Sciatic nerve (tissue), 2 donors: ENCODE data around the gene MEIS2. TPM values are rescaled to one million over a fixed set of nuclear protein-coding genes. Genes with fewer than 3 reads are reported as not detected.

Experiments used
- ATAC-seq: fragments of 200-7000 bp; cut with Tn5 transposase; one replicate; pipeline ENCODE4 v1.9.1; 2020; ENCODE audit warnings: mild to moderate bottlenecking, moderate library complexity
- DNase-seq: peaks from one replicate; pipeline ENCODE4 v3.0.0-alpha.2; 2020; ENCODE audit warnings: low spot score
- intact Hi-C: fragments of 100-400 bp; cut with DNase I; formaldehyde crosslinking; loops from one replicate; pipeline ENCODE4 v1.14.2; 2022
- total RNA-seq: library from RNA; stranded (reverse); fragmentation: NEBNext Ultra II Directional; extraction: Animal tissue kit (Norgen Biotek cat#: 25700); gene quantifications from one replicate; pipeline ENCODE4 v1.2.1, GENCODE V29; 2021
- donor health status: DM: no; HTN: no; CAD: no.
- donor health status: DM: no; HTN: no; CAD: no.

MEIS2 gene
- total RNA-seq, 1 donor from 2014 or later: 22.0 TPM

DNA sequence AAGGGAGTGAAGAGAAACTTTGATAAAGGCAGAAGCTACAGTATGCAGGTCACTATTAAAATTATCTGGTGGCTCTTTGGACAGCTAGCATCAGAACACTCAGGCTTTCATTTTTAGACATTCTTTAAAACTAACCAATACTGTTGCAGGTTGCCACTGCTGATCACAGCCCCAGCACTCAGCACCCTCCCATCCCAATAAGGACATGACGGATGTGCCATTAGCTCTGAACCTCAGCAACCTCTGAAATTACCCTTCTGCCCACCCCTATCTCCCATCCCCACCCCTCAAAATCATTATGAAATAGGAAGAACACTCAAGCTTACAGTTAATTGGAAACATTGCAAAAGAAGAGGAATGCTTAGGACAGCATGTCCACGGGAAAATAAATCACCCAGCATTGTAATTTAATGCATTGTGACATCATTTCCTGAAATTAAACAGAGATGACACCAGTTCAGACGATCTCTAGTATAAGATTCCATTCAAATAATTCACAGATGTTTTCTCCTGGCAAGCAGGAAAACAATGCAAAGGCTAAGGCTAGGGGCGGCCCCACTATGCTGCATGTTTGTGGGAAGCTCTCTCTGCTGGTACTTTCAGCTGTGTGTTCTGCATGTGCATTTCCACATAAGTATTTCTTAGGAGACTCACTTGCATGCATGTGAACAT is 71.6 kb downstream of the MEIS2 start:
- DNase-seq (no peak), ATAC-seq (no peak)
- intact Hi-C loops: no loop called here

DNA sequence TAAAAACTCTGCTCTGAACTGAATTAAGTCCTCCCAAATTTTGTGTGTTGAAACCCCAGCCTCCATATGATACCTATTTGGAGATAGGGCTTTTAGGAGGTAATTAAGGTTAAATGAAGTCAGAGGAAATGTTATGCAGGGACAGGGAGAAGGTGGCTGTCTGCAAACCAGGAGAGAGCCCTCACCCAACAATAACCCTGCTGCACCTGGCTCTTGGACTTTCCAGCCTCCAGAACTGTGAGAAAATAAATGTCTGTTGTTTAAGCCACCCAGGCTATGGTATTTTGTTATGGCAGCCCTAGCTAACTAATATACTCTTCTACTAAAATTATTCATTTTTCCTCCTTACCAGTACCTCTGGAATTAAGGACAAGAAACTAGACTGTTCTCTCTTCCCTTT is 79.5 kb downstream of the MEIS2 start:
- intact Hi-C loops: no loop called here
- DNase-seq: no peak
- no peak for ATAC-seq

DNA sequence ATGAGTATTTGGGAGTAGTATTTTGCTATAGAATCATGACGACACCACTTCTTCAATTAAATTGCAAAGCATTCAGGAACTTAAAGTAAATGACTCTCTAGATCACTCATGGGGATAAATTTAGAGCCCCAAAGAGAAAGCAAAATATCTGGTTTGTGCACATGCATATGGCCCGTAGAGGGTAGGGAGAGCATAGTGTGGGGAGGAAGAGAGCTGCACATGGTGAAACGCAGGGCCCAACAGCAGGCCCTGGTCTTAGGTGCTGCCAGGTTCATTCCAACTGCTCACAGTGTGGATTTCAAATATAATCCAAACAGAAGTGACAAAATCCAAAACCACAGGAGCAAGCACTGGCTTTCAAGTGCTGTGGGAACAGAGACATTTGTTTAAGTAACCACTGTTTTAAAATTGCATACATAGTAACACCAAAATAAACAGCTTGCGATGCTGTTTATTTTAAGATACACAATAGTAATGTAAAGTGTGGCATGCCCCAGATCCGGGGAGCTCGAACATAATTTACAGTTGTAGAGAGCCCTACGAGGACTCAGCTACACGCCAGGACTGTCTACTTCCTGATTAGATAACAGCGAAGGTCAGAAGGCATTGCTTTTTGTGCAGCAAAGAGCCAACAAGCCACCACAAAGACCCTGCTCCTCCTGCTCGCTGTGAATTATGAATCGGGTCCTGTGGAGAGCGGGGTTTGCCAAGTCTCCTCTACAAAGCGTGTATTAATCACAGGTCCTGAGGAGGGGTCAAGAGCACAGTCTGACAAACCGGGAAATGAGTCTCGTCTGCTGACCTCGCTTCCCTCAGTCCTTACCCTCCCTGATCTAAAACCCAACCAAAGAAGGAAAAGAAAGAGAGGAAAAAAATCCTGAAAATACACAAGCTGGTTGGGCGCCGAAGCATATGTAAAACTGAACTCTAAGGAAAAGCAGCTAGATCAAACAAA is 80.6 kb downstream of the MEIS2 start:
- ATAC-seq: no peak
- DNase-seq: no peak
- intact Hi-C loops: no loop called here

DNA sequence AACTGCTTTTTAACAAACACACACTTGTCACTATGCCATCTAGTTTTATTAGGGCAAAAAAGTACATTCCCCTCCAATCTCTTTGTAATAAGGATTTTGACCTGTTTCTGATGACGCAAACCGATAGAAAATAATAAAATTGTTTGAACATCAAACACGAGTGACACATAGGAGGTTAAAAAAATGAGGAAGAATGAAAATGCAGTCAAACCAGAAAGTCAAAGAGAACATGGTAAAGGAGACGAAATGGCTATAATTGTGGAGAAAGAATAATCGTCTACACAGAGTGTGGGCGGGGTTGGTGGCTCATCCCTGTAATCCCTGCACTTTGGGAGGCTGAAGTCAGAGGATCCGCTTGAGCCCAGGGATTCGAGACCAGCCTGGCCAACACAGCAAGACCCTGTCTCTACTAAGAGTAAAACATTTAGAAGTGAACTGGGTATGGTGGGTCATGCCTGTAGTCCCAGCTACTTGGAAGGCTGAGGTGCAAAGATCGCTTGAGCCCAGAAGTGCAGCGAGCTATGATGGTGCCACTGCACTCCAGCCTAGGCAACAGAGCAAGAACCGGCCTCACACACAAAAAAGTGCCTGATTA is 83.2 kb downstream of the MEIS2 start:
- intact Hi-C loops: no loop called here
- no peak for ATAC-seq

DNA sequence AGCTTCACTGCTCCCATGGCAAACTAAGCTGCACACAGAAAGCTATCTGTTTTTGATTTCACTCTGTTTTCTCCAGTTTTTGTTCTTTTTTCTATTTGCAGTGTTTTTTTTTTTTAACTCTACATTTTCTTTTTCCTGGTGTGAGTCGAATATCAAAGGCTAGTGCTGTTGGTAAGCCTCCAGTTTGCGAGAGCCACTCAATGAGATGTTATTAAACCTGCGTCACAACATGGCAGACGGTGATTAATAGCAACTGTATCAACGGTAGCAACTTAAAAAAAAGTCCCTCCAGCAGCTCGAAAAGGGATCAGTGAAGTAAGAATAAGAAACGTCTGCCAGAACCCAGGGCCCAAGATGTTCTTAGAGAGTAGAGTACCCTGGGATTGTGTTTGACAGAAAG is 84.1 kb downstream of the MEIS2 start:
- ATAC-seq (peak; percentile 78), DNase-seq (no peak)
- intact Hi-C loops: no loop called here

More for the DNA sequence above, 83.2 kb downstream of the MEIS2 start:
- DNase-seq: no peak

DNA sequence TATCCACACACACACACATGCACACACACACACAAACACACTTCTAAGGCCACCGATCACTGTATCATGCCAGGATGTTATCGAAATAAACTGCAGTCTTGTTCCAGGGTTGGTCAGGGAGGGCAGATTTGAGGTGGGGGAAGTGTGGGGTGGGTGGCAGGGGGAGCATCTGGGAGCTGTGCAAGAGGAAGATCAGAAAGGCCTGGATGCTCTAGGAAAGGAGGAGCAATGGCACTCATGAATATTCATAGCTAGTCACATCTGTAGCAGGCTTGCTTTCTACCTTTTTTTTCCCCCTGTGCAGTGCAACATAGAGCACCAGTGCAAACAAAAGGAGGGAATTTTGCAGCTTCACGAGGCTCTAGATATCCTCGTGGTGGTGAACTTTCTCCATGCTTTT is 84.9 kb downstream of the MEIS2 start:
- DNase-seq: no peak
- intact Hi-C loops: no loop called here
- ATAC-seq: peak; percentile 38

DNA sequence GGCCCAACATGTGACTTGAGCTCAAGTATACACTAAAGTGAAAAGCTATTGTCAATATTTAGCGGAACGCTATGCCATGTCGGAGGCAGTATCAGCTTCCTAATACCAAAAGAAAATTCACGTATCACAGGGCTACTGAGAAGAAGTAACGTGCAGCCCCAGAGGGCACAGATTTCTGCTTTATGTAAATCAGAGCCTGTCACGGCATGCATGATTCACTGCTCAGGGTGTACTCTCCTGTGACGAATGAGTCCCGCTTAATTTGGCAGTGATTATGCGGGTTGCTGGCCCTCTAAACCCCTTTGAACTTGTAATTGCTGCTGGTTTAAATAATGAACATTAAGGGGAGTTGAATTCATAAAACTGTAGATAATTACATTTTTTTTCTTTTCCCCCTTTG is 85.3 kb downstream of the MEIS2 start:
- DNase-seq (no peak), ATAC-seq (no peak)
- intact Hi-C loops: no loop called here

DNA sequence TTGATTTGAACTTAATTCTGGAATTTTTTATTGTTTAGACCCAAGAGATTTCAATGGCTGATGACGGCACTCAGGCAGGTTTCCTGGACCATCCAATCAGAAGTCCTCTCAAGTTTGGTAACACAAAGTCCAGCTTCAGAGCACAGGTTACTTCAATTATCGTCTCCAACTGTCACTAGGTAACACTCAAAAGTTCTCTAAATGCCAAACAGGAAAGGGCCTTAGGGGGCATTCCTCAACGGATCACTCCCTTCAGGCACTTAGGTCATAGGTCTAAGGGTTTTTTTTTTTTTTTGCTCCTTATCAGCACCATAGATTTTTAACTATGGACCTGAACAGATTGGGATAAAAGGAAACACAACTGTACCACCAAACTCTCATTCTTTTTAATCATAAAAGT is 85.8 kb downstream of the MEIS2 start:
- no peak for ATAC-seq
- intact Hi-C loops: no loop called here
- DNase-seq: no peak

DNA sequence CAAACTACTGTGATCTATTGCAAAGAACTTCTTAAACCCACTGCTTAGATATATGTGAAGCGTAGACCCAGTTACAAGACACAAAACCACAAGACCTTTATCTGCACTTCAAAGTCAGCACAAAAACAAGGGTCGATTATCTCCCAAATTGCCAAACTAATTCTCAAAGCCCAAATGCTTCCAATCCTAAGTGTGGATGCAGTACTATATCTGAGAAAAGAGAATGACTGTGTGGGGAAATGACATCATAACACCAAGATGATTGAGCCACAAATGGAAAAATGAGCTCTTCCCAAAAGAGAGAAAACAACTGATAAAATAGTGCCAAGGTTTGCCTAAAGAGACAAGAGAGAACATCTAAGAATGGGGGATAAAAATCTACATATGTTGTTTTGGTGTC is 86.2 kb downstream of the MEIS2 start:
- ATAC-seq (no peak), DNase-seq (no peak)
- intact Hi-C loops: no loop called here

DNA sequence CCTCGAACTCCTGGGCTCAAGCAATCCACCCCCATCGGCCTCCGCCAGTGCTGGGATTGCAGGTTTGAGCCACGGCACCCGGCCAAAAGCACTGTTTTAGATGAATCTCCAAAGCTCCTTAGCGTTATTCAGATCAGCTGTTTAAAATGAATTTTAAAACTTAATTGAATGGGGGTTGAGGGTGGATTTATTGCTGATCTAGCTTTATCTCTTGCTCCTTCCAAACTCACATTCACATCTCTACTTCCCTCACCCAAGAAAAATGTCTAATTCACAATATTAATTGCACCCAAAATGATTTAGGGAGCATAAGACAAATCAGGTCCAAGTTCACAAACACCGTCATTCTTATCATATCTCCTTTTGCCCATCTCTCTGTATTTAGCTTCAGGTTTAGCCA is 89.8 kb downstream of the MEIS2 start:
- ATAC-seq: no peak
- intact Hi-C loops: no loop called here
- DNase-seq: no peak

DNA sequence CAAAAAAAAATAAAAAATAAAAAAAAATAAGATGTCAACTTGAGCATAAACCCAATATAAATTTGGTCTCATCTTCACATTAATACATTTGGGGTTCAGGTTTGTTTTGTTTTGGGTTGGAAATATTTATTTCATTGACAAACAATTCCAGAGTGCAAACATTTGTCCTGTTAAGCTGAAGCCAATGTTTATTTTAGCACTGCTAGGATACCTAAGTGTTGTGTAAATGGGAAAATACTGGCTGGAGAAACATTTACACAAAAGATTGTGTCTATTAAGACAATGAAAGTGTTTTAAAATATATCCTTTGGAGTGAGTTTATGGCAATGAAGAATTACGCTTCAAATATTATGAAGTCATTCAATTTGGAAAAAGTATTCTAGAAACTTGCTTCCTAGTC is 91.1 kb downstream of the MEIS2 start:
- no peak for ATAC-seq
- no peak for DNase-seq
- intact Hi-C loops: loop anchor here (5.0 kb wide), 1 partner anchor 1518 kb away; no protein-coding TSS in a partner anchor

DNA sequence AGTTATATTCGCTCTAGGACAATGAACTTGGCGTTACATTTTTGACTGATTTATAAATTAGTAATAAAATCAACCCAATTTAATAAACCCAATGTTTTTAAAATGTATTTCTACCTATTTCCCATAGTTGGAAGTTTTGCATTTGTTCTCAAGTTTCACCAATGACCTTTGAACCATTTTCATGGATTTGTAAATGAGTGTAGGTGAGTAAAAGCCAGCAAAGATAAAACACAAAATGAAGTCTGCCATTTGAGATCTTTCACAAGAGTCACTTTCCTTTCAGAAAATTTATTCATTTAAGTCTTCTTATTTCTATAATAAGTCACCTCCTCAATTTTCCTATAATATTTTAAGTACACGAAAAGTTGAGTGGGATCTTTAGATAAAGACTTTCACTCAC is 92.1 kb downstream of the MEIS2 start:
- intact Hi-C loops: loop anchor here (5.0 kb wide), 1 partner anchor 1519 kb away; no protein-coding TSS in a partner anchor
- ATAC-seq: no peak
- no peak for DNase-seq

DNA sequence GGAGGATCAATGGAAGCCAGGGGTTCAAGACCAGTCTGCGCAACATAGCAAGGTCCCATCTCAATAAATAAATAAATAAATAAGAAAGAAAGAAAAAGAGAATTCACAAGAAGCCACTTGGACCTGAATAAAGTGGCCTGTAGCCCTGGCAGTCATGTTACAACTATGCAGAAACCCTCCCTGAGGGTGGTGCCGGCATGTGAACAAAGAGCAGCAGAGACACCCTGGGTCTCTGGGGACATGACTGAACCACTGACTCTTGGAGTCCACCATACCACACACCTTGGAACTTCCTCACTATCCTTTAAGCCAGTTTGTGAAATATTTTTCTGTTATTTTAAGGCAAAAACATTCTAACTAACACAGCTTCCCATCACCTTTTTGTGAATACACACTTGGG is 93.0 kb downstream of the MEIS2 start:
- DNase-seq: no peak
- intact Hi-C loops: loop anchor here (5.0 kb wide), 1 partner anchor 1520 kb away; no protein-coding TSS in a partner anchor
- no peak for ATAC-seq

DNA sequence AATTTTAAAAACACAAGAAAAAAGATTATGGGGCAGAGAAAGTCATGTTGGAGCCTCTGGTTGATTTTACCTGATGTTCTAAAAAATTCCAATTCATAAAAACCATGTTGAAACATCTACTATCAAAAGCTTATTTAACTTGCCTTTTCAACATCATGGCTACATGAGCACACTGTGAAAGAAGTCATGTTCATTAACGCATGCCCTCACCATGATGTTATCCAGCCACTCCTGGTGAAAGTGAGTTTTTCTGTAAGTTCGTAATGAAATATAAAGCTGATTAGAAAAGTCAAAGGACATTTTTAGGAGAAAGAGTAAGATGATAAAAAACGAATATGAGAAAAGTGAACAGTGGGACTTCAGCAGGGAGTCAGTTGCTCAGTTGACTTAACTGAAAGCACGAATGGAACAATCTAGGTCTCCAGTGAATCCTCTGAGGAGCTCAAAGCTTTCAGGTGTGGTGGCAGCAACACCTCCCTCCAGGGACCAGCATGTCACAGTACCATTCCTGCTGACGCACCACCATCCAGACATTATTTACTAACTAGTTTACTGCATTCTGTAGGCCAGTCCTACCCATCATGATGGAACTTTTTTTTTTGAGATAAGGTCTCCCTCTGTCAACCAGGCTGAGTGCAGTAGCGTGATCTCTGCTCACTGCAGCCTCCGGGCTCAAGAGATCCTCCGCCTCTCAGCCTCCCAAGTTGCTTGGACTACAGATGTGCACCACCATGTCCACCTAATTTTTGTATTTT is 95.2 kb downstream of the MEIS2 start:
- intact Hi-C loops: loop anchor here (5.0 kb wide), 1 partner anchor 1522 kb away; no protein-coding TSS in a partner anchor
- ATAC-seq (no peak), DNase-seq (no peak)

DNA sequence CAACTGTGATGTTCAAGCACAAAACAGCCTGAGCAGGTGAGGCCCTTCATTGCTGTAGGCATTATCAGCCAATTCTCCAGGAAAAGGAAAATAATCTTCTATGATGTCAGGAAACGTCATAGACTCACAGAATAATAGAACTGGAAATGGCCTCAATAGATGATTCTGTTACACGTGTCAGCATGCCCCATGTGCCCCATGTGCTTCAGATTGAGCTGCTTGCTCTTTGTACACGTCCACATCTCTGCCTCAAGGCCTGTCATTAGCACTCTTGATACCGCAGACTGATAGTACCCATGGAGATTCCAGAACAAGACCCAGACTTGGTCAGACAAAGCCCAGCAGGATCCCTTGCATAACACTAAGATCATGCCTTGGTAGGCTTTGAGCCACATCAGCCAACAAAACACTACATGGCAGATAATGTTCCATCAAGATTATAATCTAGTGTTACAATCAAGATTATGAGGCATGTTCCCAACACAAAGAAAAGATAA is 95.9 kb downstream of the MEIS2 start:
- intact Hi-C loops: no loop called here
- ATAC-seq: no peak
- DNase-seq: no peak

DNA sequence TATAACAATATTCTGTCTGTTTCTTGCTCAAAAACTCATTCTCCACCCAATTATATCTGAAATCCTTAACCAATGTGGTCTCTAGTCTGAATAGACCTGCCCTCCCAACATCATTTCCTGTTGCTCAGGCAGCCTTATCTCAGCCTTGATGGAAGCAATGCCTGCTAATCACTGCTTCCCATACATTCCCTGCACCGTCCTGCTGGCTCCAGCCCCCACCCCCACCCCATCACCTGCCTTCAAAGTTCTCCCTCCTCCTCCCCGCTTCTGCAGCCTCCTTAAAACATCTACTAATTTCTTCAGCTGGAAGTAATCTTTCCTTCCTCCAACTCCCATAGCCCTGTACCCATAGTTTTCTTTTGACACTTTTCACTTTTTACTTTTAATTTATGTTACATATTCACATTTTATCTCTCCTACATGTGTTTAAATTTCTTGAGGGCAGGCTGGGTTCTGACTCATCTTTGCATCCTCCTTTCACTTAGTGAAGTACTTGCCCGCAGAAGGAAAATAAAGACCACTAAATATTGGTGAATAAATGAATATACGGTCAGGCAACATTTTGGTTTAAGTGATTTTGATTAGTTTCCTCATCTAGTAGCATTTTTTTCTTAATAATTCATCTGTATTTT is 98.2 kb downstream of the MEIS2 start:
- intact Hi-C loops: no loop called here
- ATAC-seq (no peak), DNase-seq (no peak)

DNA sequence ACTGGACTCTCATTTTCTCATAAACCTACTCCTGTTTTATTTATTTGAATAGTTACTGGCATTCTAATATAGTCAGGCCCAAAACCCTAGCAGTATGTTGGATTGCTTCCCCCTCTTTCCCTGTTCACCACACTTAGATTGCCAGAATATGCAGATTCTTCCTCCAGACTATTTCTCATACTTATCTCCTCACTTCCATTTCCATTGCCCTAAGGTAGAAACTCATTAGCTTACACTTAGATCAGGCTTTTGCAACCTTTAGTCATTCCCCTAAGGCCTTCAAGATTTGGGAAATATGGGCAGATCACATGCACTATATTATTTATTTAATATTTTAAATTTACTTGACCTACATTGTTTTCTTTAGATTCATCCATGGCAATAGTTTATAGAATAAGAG is 98.9 kb downstream of the MEIS2 start:
- intact Hi-C loops: no loop called here
- no peak for ATAC-seq

DNA sequence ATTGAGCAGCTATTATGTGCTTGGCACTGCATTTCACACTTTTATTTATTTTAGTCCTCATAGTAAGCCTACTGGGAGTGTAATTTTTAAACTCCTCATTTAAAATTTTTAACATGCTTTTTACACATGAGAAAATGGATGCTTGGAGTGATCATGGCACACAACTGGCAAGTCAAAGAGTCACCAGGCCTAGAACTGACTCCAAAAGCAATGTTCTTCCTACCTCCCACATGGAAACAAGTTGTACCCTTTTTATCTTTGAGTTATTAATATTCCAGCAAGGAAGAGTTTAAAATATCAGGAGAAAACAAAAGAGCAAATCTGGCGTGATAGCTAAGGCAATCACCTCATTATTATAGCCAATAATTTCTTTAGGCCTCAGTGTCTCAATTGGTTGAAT is 100.6 kb downstream of the MEIS2 start:
- intact Hi-C loops: no loop called here
- no peak for ATAC-seq
- DNase-seq: no peak

More for the DNA sequence above, 98.9 kb downstream of the MEIS2 start:
- no peak for DNase-seq
